GM19238 (cell line): ENCODE measurements around the gene SHC3.
"Not testable (repeated sequence)": the region's sequence is repeated elsewhere in the genome, so short reads cannot be mapped to it uniquely, and the experiment has no call there.

Experiments
- DNase-seq: peaks from one replicate; pipeline ENCODE4 v3.0.0; 2011; ENCODE audit warnings: low spot score; ENCODE audit not compliant: insufficient read length

SHC3 gene

GRCh38 chr9:89177944-89178829 lies at the start of gene SHC3:
Gene SHC3, minus strand, starts transcription at chr9:89178818. Its CDS starts 358 bp downstream, at chr9:89178460.
- DNase-seq: no peak

GRCh38 chr9:89225991-89226471 lies 47.4 kb upstream of the SHC3 start:
- no peak for DNase-seq

- DNase-seq: no peak
Observed at GRCh38 chr9:89225587-89225986, 47.0 kb upstream of the SHC3 start.

- DNase-seq: no peak
Observed at GRCh38 chr9:89225036-89225435, 46.4 kb upstream of the SHC3 start.

- no peak for DNase-seq
Observed at GRCh38 chr9:89224633-89225032, 46.0 kb upstream of the SHC3 start.

GRCh38 chr9:89223396-89223977 lies 44.9 kb upstream of the SHC3 start:
- DNase-seq: no peak

GRCh38 chr9:89219637-89220036 lies 41.0 kb upstream of the SHC3 start:
- no peak for DNase-seq

GRCh38 chr9:89218040-89218928 lies 39.7 kb upstream of the SHC3 start:
- DNase-seq: no peak

GRCh38 chr9:89215342-89215741 lies 36.7 kb upstream of the SHC3 start:
- no peak for DNase-seq

GRCh38 chr9:89213396-89213880 lies 34.8 kb upstream of the SHC3 start:
- no peak for DNase-seq

- no peak for DNase-seq
Observed at GRCh38 chr9:89212171-89212570, 33.6 kb upstream of the SHC3 start.

GRCh38 chr9:89209311-89209710 lies 30.7 kb upstream of the SHC3 start:
- not testable (repeated sequence) for DNase-seq

- DNase-seq: no peak
Observed at GRCh38 chr9:89207026-89207425, 28.4 kb upstream of the SHC3 start.

GRCh38 chr9:89204801-89205200 lies 26.2 kb upstream of the SHC3 start:
- no peak for DNase-seq

- DNase-seq: no peak
Observed at GRCh38 chr9:89195131-89195797, 16.6 kb upstream of the SHC3 start.

GRCh38 chr9:89194421-89195130 lies 16.0 kb upstream of the SHC3 start:
- no peak for DNase-seq

- no peak for DNase-seq
Observed at GRCh38 chr9:89191004-89191403, 12.4 kb upstream of the SHC3 start.

- DNase-seq: no peak
Observed at GRCh38 chr9:89189215-89189614, 10.6 kb upstream of the SHC3 start.

GRCh38 chr9:89187950-89188349 lies 9.3 kb upstream of the SHC3 start:
- DNase-seq: no peak

- DNase-seq: no peak
Observed at GRCh38 chr9:89187541-89187940, 8.9 kb upstream of the SHC3 start.
